H1 (cell line): Measurements from ENCODE around the gene ZFR. TPM values are rescaled to one million over a fixed set of nuclear protein-coding genes. Genes with fewer than 3 reads are reported as not detected.

Source experiments
- BCL11A ChIP-seq, 2 experiments: IDR thresholded peaks; one replicate each; pipeline ENCODE4 v1.6.1; 2011; ENCODE audit warnings: low read depth in 2 of 2, low read length in 2 of 2, mild to moderate bottlenecking in 2 of 2
- CBX5 ChIP-seq: fragments of 300-800, 300-1000 bp; sonication (generic); IDR thresholded peaks from 2 replicates; pipeline ENCODE4 v1.7.1; 2016; ENCODE audit warnings: antibody characterized with exemption, low read length, low read depth
- EGR1 ChIP-seq: IDR thresholded peaks from 2 replicates; pipeline ENCODE4 v1.6.1; 2011; ENCODE audit warnings: low read depth, low read length, borderline replicate concordance
- EP300 ChIP-seq, 2 experiments: IDR thresholded peaks; 1 replicate in 1 of 2; 2 replicates in 1 of 2; pipeline ENCODE4 v1.6.1; 2011 to 2012; ENCODE audit warnings: low read depth in 2 of 2, low read length in 2 of 2, mild to moderate bottlenecking in 2 of 2, borderline replicate concordance in 1 of 2, inconsistent platforms in 1 of 2, moderate library complexity in 1 of 2
- POU5F1 ChIP-seq: IDR thresholded peaks from 2 replicates; pipeline ENCODE4 v1.6.1; 2011; ENCODE audit warnings: low read depth, mild to moderate bottlenecking, low read length, moderate library complexity
- RBBP5 ChIP-seq: IDR thresholded peaks from 2 replicates; pipeline ENCODE4 v1.7.1; 2012; ENCODE audit warnings: low read depth, mild to moderate bottlenecking, inconsistent platforms, low read length, moderate library complexity, borderline replicate concordance
- SAP30 ChIP-seq: fragments of 300-600 bp; sonication (generic); IDR thresholded peaks from 2 replicates; pipeline ENCODE4 v1.7.1; 2012; ENCODE audit warnings: low read length, moderate library complexity, mild to moderate bottlenecking, inconsistent platforms; ENCODE audit not compliant: insufficient read depth, insufficient replicate concordance
- SIX5 ChIP-seq: IDR thresholded peaks from 2 replicates; pipeline ENCODE4 v1.6.1; 2011; ENCODE audit warnings: mild to moderate bottlenecking, low read depth, low read length
- TAF7 ChIP-seq: optimal IDR thresholded peaks from 2 replicates; pipeline ENCODE3; 2011; ENCODE audit warnings: low read depth, mild to moderate bottlenecking, inconsistent platforms, low read length, moderate library complexity, borderline replicate concordance
- polyA plus RNA-seq, 7 experiments: library from polyadenylated mRNA; depleted of rRNA in 3 of 7; stranded (reverse) in 5 of 7; unstranded in 2 of 7; fragments of >200 nt in 5 of 7; fragments of 200-250 nt in 2 of 7; gene quantifications; 1 replicate in 5 of 7; 2 replicates in 1 of 7; 4 replicates in 1 of 7; pipeline versions ENCODE4 v1.2.1 to v1.2.3, GENCODE V29; 2011 to 2013; ENCODE audit warnings: missing spikeins in 2 of 7, mixed read lengths in 2 of 7
- total RNA-seq: library from RNA; stranded (reverse); fragmentation: NEBNext Ultra II Directional; extraction: Animal tissue kit (Norgen Biotek cat#: 25700); gene quantifications from 2 replicates; pipeline ENCODE4 v1.2.1, GENCODE V29; 2021
- TF ChIP-seq, protein P1 (sequence below): IDR thresholded peaks from 2 replicates; pipeline ENCODE4 v1.6.1; 2011; ENCODE audit warnings: low read length, improper control_type of control experiment

The ZFR gene
- total and polyA plus RNA-seq, 2 of the 8 experiments (the other 6 are each of a cell fraction or from before 2014, with no cell fraction given): 68.8 to 92.7 TPM

GRCh38 chr5:32330126-32330971 lies 114.2 kb downstream of the ZFR start (continued):
- TF ChIP-seq SIX5 (no peak), EP300 (IDR thresholded peaks at IDR 0.05; ENCODE audit: borderline replicate concordance in 1 of 2, low read depth in 2 of 2, low read length in 2 of 2) (no peak), TAF7 (no peak), EGR1 (no peak), BCL11A (IDR thresholded peaks at IDR 0.05; ENCODE audit: low read depth in 2 of 2, low read length in 2 of 2) (no peak), CBX5 (no peak), SAP30 (no peak), POU5F1 (no peak), RBBP5 (no peak)
- TF ChIP-seq, protein P1, sequence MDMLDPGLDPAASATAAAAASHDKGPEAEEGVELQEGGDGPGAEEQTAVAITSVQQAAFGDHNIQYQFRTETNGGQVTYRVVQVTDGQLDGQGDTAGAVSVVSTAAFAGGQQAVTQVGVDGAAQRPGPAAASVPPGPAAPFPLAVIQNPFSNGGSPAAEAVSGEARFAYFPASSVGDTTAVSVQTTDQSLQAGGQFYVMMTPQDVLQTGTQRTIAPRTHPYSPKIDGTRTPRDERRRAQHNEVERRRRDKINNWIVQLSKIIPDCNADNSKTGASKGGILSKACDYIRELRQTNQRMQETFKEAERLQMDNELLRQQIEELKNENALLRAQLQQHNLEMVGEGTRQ: no peak
